IMR-90 (cell line): ENCODE results near the gene KIRREL1. TPM values are rescaled to one million over a fixed set of nuclear protein-coding genes. Genes with fewer than 3 reads are reported as not detected.

ENCODE experiments used
- ATAC-seq: fragments of 200-7000 bp; cut with Tn5 transposase; 2 replicates; pipeline ENCODE4 v1.9.1; 2020; ENCODE audit warnings: low read depth, mild to moderate bottlenecking, moderate library complexity
- BruUV-seq: library from RNA; stranded (reverse); fragments of 400-500 nt; replicated peaks from 2 replicates; lab custom pipeline; 2021; lab: Mats Ljungman, UMichigan
- CTCF ChIA-PET: fragments of 300-600 bp; formaldehyde crosslinking; extraction: SDS; loops from one replicate; lab custom pipeline; 2021; ENCODE audit warnings: antibody characterized with exemption; lab: Yijun Ruan, JAX
- POLR2A ChIA-PET: fragments of 300-600 bp; sonication (Branson Sonifier 250); formaldehyde crosslinking; loops from one replicate; lab custom pipeline; 2022; ENCODE audit warnings: antibody characterized with exemption; ENCODE audit not compliant: unreplicated experiment; lab: Charles Lee
- DNase-seq: peaks from one replicate; pipeline ENCODE4 v3.0.0; 2013
- H2AFZ ChIP-seq: replicated peaks from 2 replicates; pipeline ENCODE3; 2013; ENCODE audit warnings: low read length, mild to moderate bottlenecking; ENCODE audit not compliant: poor library complexity
- H2AK5ac ChIP-seq: 2 replicates; pipeline ENCODE4 v1.6.1; 2013; ENCODE audit warnings: low read depth, low read length, inconsistent platforms
- H2AK9ac ChIP-seq: replicated peaks from 2 replicates; pipeline ENCODE3; 2013; ENCODE audit warnings: mild to moderate bottlenecking, low read depth, low read length, moderate library complexity; ENCODE audit not compliant: poor library complexity
- H2BK120ac ChIP-seq: 2 replicates; pipeline ENCODE4 v1.6.1; 2013; ENCODE audit warnings: low read depth, low read length, inconsistent platforms
- H2BK15ac ChIP-seq: 3 replicates; pipeline ENCODE4 v1.6.1; 2013; ENCODE audit warnings: low read depth, low read length, inconsistent platforms
- H2BK20ac ChIP-seq: 2 replicates; pipeline ENCODE4 v1.6.1; 2013; ENCODE audit warnings: low read depth, mild to moderate bottlenecking, inconsistent platforms, low read length, moderate library complexity
- H2BK5ac ChIP-seq: 2 replicates; pipeline ENCODE4 v1.6.1; 2013; ENCODE audit warnings: mild to moderate bottlenecking, low read depth, low read length, inconsistent platforms; ENCODE audit not compliant: poor library complexity, severe bottlenecking
- H3K14ac ChIP-seq: replicated peaks from 2 replicates; pipeline ENCODE4 v1.6.1; 2013; ENCODE audit warnings: low read depth, low read length, inconsistent platforms
- H3K18ac ChIP-seq: 2 replicates; pipeline ENCODE4 v1.6.1; 2013; ENCODE audit warnings: low read depth, low read length, control low read depth
- H3K23ac ChIP-seq: 2 replicates; pipeline ENCODE4 v1.6.1; 2013; ENCODE audit warnings: low read depth, low read length, inconsistent platforms
- H3K27ac ChIP-seq: 2 replicates; pipeline ENCODE4 v1.5.1; 2013; ENCODE audit warnings: mild to moderate bottlenecking, control low read depth, low read length; ENCODE audit not compliant: insufficient read depth
- H3K27me3 ChIP-seq: 2 replicates; pipeline ENCODE4 v1.6.1; 2013; ENCODE audit warnings: low read length; ENCODE audit not compliant: control insufficient read depth, insufficient read depth
- H3K36me3 ChIP-seq: 2 replicates; pipeline ENCODE4 v1.6.1; 2013; ENCODE audit warnings: low read length, mixed read lengths; ENCODE audit not compliant: control insufficient read depth, insufficient read depth
- H3K4ac ChIP-seq: 2 replicates; pipeline ENCODE4 v1.6.1; 2013; ENCODE audit warnings: low read depth, low read length, inconsistent platforms
- H3K4me1 ChIP-seq: 2 replicates; pipeline ENCODE4 v1.6.1; 2013; ENCODE audit warnings: low read length, mixed read lengths; ENCODE audit not compliant: control insufficient read depth, insufficient read depth
- H3K4me2 ChIP-seq: 2 replicates; pipeline ENCODE4 v1.6.1; 2013; ENCODE audit warnings: low read depth, mild to moderate bottlenecking, control low read depth, low read length, moderate library complexity
- H3K4me3 ChIP-seq: 2 replicates; pipeline ENCODE4 v1.5.1; 2013; ENCODE audit warnings: low read depth, mild to moderate bottlenecking, control low read depth, low read length, moderate library complexity; ENCODE audit not compliant: insufficient read depth
- H3K56ac ChIP-seq: 2 replicates; pipeline ENCODE4 v1.6.1; 2013; ENCODE audit warnings: low read length, inconsistent platforms; ENCODE audit not compliant: insufficient read depth; ENCODE audit errors: extremely low read depth
- H3K79me1 ChIP-seq, 2 experiments: 2 replicates each; pipeline ENCODE4 v1.6.1; 2013; ENCODE audit warnings: low read length in 2 of 2, inconsistent platforms in 1 of 2, low read depth in 1 of 2
- H3K9ac ChIP-seq: 2 replicates; pipeline ENCODE4 v1.6.1; 2013; ENCODE audit warnings: low read depth, low read length, control low read depth
- H3K9me1 ChIP-seq: 2 replicates; pipeline ENCODE4 v1.6.1; 2013; ENCODE audit warnings: low read length, inconsistent platforms; ENCODE audit not compliant: insufficient read depth
- H3K9me3 ChIP-seq: 2 replicates; pipeline ENCODE4 v1.6.1; 2013; ENCODE audit warnings: low read length; ENCODE audit not compliant: control insufficient read depth, insufficient read depth
- H4K20me1 ChIP-seq: 2 replicates; pipeline ENCODE4 v1.6.1; 2013; ENCODE audit warnings: low read length, inconsistent platforms; ENCODE audit not compliant: insufficient read depth
- H4K5ac ChIP-seq: 2 replicates; pipeline ENCODE4 v1.6.1; 2013; ENCODE audit warnings: mild to moderate bottlenecking, low read depth, low read length, control low read depth
- H4K8ac ChIP-seq, 2 experiments: 2 replicates each; pipeline ENCODE4 v1.6.1; 2013; ENCODE audit warnings: low read depth in 2 of 2, low read length in 2 of 2, control low read depth in 1 of 2, inconsistent platforms in 1 of 2
- H4K91ac ChIP-seq: 2 replicates; pipeline ENCODE4 v1.6.1; 2013; ENCODE audit warnings: low read depth, low read length, inconsistent platforms; ENCODE audit not compliant: insufficient read depth
- BHLHE40 ChIP-seq: fragments of 150-350 bp; IDR thresholded peaks from 2 replicates; pipeline ENCODE4 v1.6.1; 2016; ENCODE audit warnings: mild to moderate bottlenecking, low read depth, low read length
- CEBPB ChIP-seq: IDR thresholded peaks from 2 replicates; pipeline ENCODE4 v1.6.1; 2012; ENCODE audit warnings: low read depth, low read length, improper control_type of control experiment
- CHD1 ChIP-seq: IDR thresholded peaks from 2 replicates; pipeline ENCODE4 v1.6.1; 2012; ENCODE audit warnings: low read depth, low read length, improper control_type of control experiment
- CTCF ChIP-seq: conservative IDR thresholded peaks from 2 replicates; pipeline ENCODE4 v1.5.1; 2012; ENCODE audit warnings: mild to moderate bottlenecking, low read depth, low read length, improper control_type of control experiment
- ELK1 ChIP-seq: fragments of 150-350 bp; IDR thresholded peaks from 2 replicates; pipeline ENCODE4 v1.6.1; 2016; ENCODE audit warnings: low read depth, mild to moderate bottlenecking, low read length, moderate library complexity, borderline replicate concordance
- FOS ChIP-seq: fragments of 150-350 bp; IDR thresholded peaks from 2 replicates; pipeline ENCODE4 v1.6.1; 2016; ENCODE audit warnings: low read depth, low read length
- MAFK ChIP-seq: IDR thresholded peaks from 2 replicates; pipeline ENCODE4 v1.6.1; 2012; ENCODE audit warnings: low read depth, low read length, improper control_type of control experiment
- MAZ ChIP-seq: IDR thresholded peaks from 2 replicates; pipeline ENCODE4 v1.6.1; 2012; ENCODE audit warnings: low read depth, mild to moderate bottlenecking, low read length, improper control_type of control experiment, moderate library complexity, borderline replicate concordance
- MXI1 ChIP-seq: IDR thresholded peaks from 2 replicates; pipeline ENCODE4 v1.6.1; 2012; ENCODE audit warnings: low read depth, mild to moderate bottlenecking, low read length, moderate library complexity, borderline replicate concordance
- NFE2L2 ChIP-seq: fragments of 150-350 bp; IDR thresholded peaks from 2 replicates; pipeline ENCODE4 v1.6.1; 2016; ENCODE audit warnings: low read depth, mild to moderate bottlenecking, low read length
- POLR2A ChIP-seq: IDR thresholded peaks from 2 replicates; pipeline ENCODE4 v1.6.1; 2012; ENCODE audit warnings: mild to moderate bottlenecking, low read depth, low read length
- RAD21 ChIP-seq: IDR thresholded peaks from 2 replicates; pipeline ENCODE4 v1.6.1; 2012; ENCODE audit warnings: low read length, improper control_type of control experiment
- RCOR1 ChIP-seq: IDR thresholded peaks from 2 replicates; pipeline ENCODE4 v1.6.1; 2012; ENCODE audit warnings: mild to moderate bottlenecking, low read length, improper control_type of control experiment; ENCODE audit not compliant: insufficient replicate concordance
- RFX5 ChIP-seq: IDR thresholded peaks from 2 replicates; pipeline ENCODE4 v1.8.0; 2012; ENCODE audit warnings: low read depth, mild to moderate bottlenecking, low read length, moderate library complexity
- SMC3 ChIP-seq: fragments of 150-350 bp; IDR thresholded peaks from 2 replicates; pipeline ENCODE4 v1.6.1; 2016; ENCODE audit warnings: low read depth, mild to moderate bottlenecking, antibody characterized with exemption, low read length, moderate library complexity
- USF2 ChIP-seq: fragments of 150-350 bp; IDR thresholded peaks from 2 replicates; pipeline ENCODE4 v1.6.1; 2017; ENCODE audit warnings: mild to moderate bottlenecking, antibody characterized with exemption, low read length, low read depth
- WGBS, 2 experiments: methylation state at CpG; one replicate each; pipeline versions ENCODE4 v1.1.5 to v1.1.7; 2013; ENCODE audit warnings: missing lambda C conversion rate in 2 of 2; ENCODE audit not compliant: insufficient read length in 1 of 2; ENCODE audit errors: extremely low coverage in 2 of 2; 5-methylcytosine and 5-hydroxymethylcytosine counted together
- dilution Hi-C: fragments of 300-500 bp; cut with HindIII; formaldehyde crosslinking; loops from one replicate; pipeline ENCODE4 v1.14.3; 2018; ENCODE audit warnings: low sequenced_read_pairs; ENCODE audit not compliant: unreplicated experiment
- in situ Hi-C: fragments of 300-500 bp; cut with MboI; formaldehyde crosslinking; loops from 3 replicates; pipeline ENCODE4 v1.14.3; 2019; ENCODE audit warnings: low sequenced_read_pairs, inconsistent platforms, mixed read lengths
- intact Hi-C: fragments of 100-400 bp; cut with micrococcal nuclease; formaldehyde crosslinking; loops from 2 replicates; pipeline ENCODE4 v1.10.0; 2022
- polyA plus RNA-seq, 3 experiments: library from polyadenylated mRNA; depleted of rRNA; stranded (reverse); fragments of >200 nt; gene quantifications; 2 replicates each; pipeline ENCODE4 v1.2.3, GENCODE V29; 2012; ENCODE audit warnings: low replicate concordance in 1 of 3
- total RNA-seq: library from RNA; depleted of rRNA; stranded (reverse); fragments of >200 nt; gene quantifications from 2 replicates; pipeline ENCODE4 v1.2.3, GENCODE V29; 2012

Gene KIRREL1
- total and polyA plus RNA-seq, 2 of the 4 experiments (the other 2 are of a cell fraction) = 58.1 to 64.7 TPM

- Histone ChIP-seq H4K5ac (no peak overlapping the region), H3K9ac (no peak overlapping the region), H3K4me3 (no peak overlapping the region), H2AFZ (no peak overlapping the region), H3K27me3 (no peaks in the 10 kb centered on the region), H3K9me1 (peaks cover 6% of the 10 kb centered on the region), H3K56ac (no peak overlapping the region), H4K20me1 (no peaks in the 10 kb centered on the region), H3K27ac (no peak overlapping the region), H2AK9ac (no peak overlapping the region), H2BK120ac (no peak overlapping the region), H3K14ac (no peak overlapping the region), H3K36me3 (no peaks in the 10 kb centered on the region), H2BK5ac (no peak overlapping the region), H3K4me2 (no peak overlapping the region; the same call in 1 of the 2 replicates), H3K9me3 (no peaks in the 10 kb centered on the region), H3K4me1 (peaks cover 3% of the 10 kb centered on the region), H4K91ac (no peak overlapping the region), H3K18ac (no peak overlapping the region), H2BK20ac (no peak overlapping the region), H3K4ac (no peak overlapping the region), H2BK15ac (no peak overlapping the region), H3K23ac (no peak overlapping the region), H4K8ac (no peak overlapping the region), H2AK5ac (no peak overlapping the region), H3K79me1 (no peaks in the 10 kb centered on the region)
- ATAC-seq (no peak), DNase-seq (no peak)
- BruUV-seq = no TSS peak
- intact Hi-C loops = no loop called here
- in situ Hi-C loops = loop anchor here (25.0 kb wide), 1 partner anchor 786 kb away; no protein-coding TSS in a partner anchor
- dilution Hi-C loops = loop anchor here (25.0 kb wide), 1 partner anchor 186 kb away; no protein-coding TSS in a partner anchor
- POLR2A ChIA-PET = no interaction called here
- CTCF ChIA-PET = no interaction called here
- WGBS, 2 experiments = no CpG with 5 or more reads among the region's 3 CpGs
- no peak for TF ChIP-seq NFE2L2
- no peak for TF ChIP-seq ELK1
- no peak for TF ChIP-seq CHD1
- no peak for TF ChIP-seq POLR2A
- no peak for TF ChIP-seq MAZ
- no peak for TF ChIP-seq CEBPB
- TF ChIP-seq BHLHE40 = no peak
- no peak for TF ChIP-seq RFX5
- no peak for TF ChIP-seq MAFK
- no peak for TF ChIP-seq USF2
- TF ChIP-seq RCOR1 = no peak
- TF ChIP-seq RAD21 = no peak
- no peak for TF ChIP-seq CTCF
- no peak for TF ChIP-seq FOS
- no peak for TF ChIP-seq MXI1
- TF ChIP-seq SMC3 = no peak
Measured at GRCh38 chr1:158147869-158148268, 154.4 kb downstream of the KIRREL1 start.
